ENCODE measurements around the gene RPL11.
"Not testable (repeated sequence)": the region's sequence is repeated elsewhere in the genome, so short reads cannot be mapped to it uniquely, and the experiment has no call there.

The RPL11 gene

GRCh38 chr1:23685197-23685596 lies 6.4 kb upstream of the RPL11 start:
- DNase-seq (ENCODE audit: low read depth in 3 of 3): not testable (repeated sequence)

- DNase-seq (ENCODE audit: low read depth in 3 of 3): not testable (repeated sequence)
Measured at GRCh38 chr1:23687680-23688079, 3.9 kb upstream of the RPL11 start.

GRCh38 chr1:23688281-23688680 lies 3.3 kb upstream of the RPL11 start:
- not testable (repeated sequence) for DNase-seq (ENCODE audit: low read depth in 3 of 3)

DNA sequence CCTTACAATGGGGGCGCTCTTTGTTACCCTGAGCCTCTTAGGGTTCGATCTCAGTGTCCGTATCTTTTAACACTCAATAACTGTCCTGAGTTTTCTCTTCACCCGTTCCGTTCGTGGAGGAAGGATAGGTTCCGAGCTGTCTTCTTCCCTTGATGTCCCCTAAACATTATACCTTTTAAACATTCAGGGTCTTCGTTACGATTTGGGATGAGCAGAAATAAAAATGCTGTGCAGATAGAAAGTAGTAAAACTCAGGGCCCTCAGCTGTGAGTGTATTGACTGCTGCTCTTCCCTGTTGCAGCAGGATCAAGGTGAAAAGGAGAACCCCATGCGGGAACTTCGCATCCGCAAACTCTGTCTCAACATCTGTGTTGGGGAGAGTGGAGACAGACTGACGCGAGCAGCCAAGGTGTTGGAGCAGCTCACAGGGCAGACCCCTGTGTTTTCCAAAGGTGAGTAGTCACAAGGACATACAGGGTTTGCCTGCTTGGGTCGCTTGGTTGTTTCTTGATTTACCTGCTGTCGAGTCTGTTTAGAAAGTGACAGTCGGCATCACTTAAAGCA lies 784 bp downstream of the RPL11 start:
- no peak for DNase-seq (ENCODE audit: low read depth in 3 of 3)

GRCh38 chr1:23693599-23693998 lies 2.0 kb downstream of the RPL11 start:
- DNase-seq (ENCODE audit: low read depth in 3 of 3): no peak

GRCh38 chr1:23694371-23694770 lies 2.8 kb downstream of the RPL11 start:
- no peak for DNase-seq (ENCODE audit: low read depth in 3 of 3)

- no peak for DNase-seq (ENCODE audit: low read depth in 3 of 3)
Measured at GRCh38 chr1:23695667-23696066, 4.1 kb downstream of the RPL11 start.

GRCh38 chr1:23696335-23696989 lies 4.9 kb downstream of the RPL11 start:
- no peak for DNase-seq (ENCODE audit: low read depth in 3 of 3)

GRCh38 chr1:23698466-23698865 lies 6.9 kb downstream of the RPL11 start:
- no peak for DNase-seq (ENCODE audit: low read depth in 3 of 3)

DNA sequence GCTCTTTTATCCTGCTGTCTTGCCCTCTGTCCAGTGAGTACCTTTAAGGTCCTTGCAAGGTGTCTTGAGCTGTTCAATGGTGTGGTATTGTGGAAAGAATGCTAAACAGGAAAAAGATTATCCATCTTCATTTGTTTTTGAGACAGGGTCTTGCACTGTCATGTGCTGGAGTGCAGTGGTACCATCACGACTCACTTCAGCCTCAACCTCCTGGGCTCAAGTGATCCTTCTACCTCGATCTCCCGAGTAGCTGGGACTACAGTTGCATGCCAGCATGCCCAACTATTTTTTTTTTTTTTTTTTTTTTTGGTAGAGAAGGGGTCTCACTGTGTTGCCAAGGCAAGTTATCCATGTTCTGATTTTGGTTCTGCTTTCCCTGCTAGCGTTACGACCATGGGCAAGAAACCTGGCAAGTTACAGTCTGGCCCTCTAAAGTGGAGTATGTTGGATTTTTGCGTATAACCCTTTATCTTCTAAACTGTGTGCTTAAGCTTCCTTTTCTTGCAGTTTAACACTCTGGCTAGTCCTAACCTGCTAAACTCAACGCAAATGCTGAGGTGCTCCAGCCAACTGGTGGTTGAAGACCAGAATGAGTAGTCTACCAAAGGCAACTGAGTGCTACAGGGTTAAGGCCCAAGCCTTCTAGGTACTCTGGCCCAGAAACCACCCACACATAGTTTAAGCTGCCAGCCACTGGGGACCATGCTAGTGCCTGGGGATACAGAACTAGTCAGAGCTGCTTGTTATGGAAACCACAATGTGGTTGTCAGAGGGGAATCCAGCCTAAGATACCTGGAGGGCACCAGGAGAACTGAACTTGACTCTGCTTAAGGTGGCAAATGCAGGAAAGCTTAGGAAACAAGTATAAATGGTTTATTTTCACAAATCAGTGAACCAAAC lies 7.9 kb downstream of the RPL11 start:
- DNase-seq (ENCODE audit: low read depth in 3 of 3): no peak

GRCh38 chr1:23701310-23701709 lies 9.7 kb downstream of the RPL11 start:
- no peak for DNase-seq (ENCODE audit: low read depth in 3 of 3)

DNA sequence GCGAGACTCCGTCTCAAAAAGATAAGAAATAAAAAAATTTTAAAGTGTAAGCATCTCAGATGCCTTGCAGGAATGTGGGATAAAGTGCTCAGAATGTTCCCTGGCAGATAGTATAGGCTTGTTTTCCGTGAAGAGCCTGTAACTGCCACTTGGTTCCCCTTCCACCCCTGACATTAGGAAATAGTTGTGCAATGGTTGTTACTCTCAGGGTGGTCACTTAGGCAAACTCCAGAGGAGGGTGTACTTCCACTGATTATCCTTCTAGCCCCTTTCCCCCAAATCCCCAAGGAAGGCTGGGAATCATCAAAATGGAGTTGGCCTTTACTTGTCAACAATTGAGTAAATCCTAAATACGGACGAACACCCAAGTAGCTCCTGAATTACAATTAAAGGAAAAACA lies 10.4 kb downstream of the RPL11 start:
- DNase-seq (ENCODE audit: low read depth in 3 of 3): no peak

DNA sequence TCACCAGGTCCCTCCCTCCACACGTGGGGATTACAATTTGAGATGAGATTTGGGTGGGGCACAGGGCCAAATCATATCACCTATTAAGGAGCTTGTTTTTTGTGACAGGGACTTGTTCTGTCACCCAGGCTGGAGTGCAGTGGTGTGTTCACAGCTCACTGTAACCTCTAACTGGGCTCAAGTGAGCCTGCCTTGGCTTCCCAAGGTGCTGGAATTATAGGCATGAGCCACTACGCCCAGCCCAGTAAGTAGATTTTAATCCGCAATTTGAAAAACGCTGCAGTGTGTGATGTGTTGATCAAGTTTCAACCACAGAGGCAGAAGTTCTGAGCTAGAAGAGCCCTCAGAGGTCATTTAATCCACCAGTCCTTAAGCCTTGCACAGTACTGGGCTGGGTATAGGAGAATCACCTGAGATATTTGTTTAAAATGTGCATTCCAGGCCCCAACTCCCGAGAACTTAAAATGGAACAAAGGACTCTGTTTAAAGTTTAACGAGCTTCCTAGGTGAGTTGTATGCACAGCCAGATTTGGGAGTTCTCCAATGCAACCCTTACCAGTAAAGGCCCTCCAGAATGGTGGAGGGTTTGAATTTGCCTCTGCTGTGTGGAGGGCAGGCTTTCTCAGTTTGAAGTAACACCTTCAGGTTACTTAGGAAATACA lies 13.4 kb downstream of the RPL11 start:
- no peak for DNase-seq (ENCODE audit: low read depth in 3 of 3)

GRCh38 chr1:23709229-23709628 lies 17.6 kb downstream of the RPL11 start:
- no peak for DNase-seq (ENCODE audit: low read depth in 3 of 3)

GRCh38 chr1:23718482-23718881 lies 26.9 kb downstream of the RPL11 start:
- no peak for DNase-seq (ENCODE audit: low read depth in 3 of 3)

DNA sequence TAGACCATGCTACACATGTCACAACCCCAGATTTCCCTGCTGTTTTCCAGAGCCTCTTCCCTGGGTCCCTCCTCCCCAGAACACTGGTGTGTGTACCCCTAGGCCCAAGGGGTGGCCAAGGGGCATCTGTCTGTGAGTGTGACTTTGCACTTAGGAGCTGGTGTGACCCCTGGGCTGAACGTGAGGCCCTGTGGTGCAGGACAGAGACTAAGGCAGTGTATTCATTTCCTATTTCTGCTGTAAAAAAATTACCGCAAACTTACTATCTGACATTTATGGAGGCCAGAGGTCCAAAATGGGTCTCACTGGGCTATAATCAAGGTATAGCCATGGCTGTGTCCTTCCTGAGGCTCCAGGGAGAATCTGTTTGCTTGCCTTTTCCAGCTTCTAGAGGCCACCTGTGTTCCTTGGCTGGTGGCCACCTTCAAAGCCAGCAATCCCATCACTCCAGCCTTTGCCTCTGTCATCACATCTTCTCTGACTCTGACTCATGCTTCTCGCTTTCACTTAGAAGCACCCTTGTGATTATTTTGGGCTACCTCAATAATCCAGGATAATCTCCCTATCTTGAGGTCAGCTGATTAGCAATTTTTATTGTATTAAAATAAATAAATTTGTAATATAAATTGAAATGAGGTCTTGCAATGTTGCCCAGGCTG lies 27.7 kb downstream of the RPL11 start:
- DNase-seq (ENCODE audit: low read depth in 3 of 3): no peak

DNA sequence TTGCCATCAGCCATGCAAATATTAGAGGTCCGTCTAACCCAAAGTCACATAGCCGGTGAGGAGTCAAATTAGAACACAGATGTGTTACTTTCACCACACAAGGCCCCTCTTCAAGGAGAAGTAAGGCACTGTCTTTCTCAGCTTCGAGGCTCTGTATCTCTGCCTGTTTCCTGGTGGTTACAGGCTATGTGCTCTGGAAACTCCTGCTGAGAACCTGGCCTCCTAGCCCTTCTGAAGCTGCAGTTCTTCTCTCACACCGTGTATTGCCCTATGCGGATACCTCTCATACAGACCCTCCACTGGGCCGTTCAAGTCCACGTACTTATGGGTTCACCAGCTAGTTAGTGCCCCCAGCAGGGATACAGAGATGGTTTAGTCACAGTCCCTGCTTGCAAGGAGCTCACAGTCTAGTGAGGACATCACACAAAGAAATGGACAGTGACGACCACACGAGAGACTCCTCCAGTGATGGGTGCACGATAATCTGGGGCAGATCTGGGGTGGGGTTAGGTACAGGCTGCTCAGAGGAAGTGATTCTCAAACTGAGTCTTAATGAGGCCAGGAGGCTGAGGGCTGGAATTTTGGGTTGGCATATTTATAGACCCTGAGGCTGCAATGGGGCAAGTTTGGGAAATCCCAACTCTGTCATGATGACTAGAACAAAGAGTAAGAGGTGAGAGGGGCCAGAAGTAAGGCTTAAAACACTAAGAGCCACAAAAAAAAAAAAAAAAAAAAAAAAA lies 28.8 kb downstream of the RPL11 start:
- DNase-seq (ENCODE audit: low read depth in 3 of 3): no peak

GRCh38 chr1:23722652-23723051 lies 31.0 kb downstream of the RPL11 start:
- DNase-seq (ENCODE audit: low read depth in 3 of 3): no peak

DNA sequence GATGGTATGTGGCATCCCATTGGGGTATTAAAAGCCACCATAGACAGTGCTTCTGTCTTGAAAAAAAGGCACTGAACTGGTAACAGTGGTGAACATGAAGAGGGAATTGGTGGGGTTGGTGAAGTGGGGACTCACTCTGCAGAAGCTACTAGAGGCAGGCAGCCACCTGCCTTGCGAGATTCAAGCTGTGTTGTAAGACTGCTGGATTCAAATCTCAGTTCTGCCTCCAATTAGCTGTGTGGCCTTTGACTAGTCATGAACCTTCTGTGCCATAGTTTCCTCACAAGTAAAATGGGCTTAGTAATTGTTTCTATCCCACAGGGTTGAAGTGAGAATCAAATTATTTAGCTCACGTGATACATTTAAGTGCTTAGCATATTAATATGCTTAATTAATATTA lies 35.1 kb downstream of the RPL11 start:
- no peak for DNase-seq (ENCODE audit: low read depth in 3 of 3)

GRCh38 chr1:23727362-23727811 lies 35.8 kb downstream of the RPL11 start:
- DNase-seq (ENCODE audit: low read depth in 3 of 3): no peak

Measured in stimulated activated CD4-positive, alpha-beta T cell treated with anti-CD3 and anti-CD28 coated beads, TNF-alpha, amount 100 ng/mL, for 24 hours (primary cell).